GM23338 (cell line): Measurements from ENCODE around the gene ALOX15B. TPM values are rescaled to one million over a fixed set of nuclear protein-coding genes. Genes with fewer than 3 reads are reported as not detected.

Experiments used
- ATAC-seq: fragments of 200-7000 bp; cut with Tn5 transposase; 3 replicates; pipeline ENCODE4 v1.9.1; 2020
- DNase-seq: peaks from one replicate; pipeline ENCODE4 v3.0.0-alpha.2; 2015; ENCODE audit warnings: low spot score
- H2AFZ ChIP-seq: fragments of 200-600 bp; sonication (generic); 2 replicates; pipeline ENCODE4 v1.8.0; 2016; ENCODE audit warnings: antibody characterized with exemption, mild to moderate bottlenecking, moderate library complexity
- H3F3A ChIP-seq: fragments of 200-600 bp; sonication (generic); replicated peaks from 2 replicates; pipeline ENCODE4 v1.8.0; 2017; ENCODE audit warnings: antibody characterized with exemption, mixed run types, low read depth
- H3K27ac ChIP-seq: fragments of 200-600 bp; sonication (generic); 2 replicates; pipeline ENCODE4 v1.6.1; 2016; ENCODE audit warnings: low read depth
- H3K27me3 ChIP-seq: fragments of 200-600 bp; sonication (generic); 2 replicates; pipeline ENCODE4 v1.8.0; 2016; ENCODE audit warnings: mild to moderate bottlenecking, mixed run types, moderate library complexity; ENCODE audit not compliant: insufficient read depth
- H3K36me3 ChIP-seq: fragments of 200-600 bp; sonication (generic); 2 replicates; pipeline ENCODE4 v1.8.0; 2016; ENCODE audit warnings: mild to moderate bottlenecking; ENCODE audit not compliant: insufficient read depth
- H3K4me1 ChIP-seq: fragments of 200-600 bp; sonication (generic); 2 replicates; pipeline ENCODE4 v1.8.0; 2016; ENCODE audit warnings: mild to moderate bottlenecking, moderate library complexity; ENCODE audit not compliant: insufficient read depth
- H3K4me2 ChIP-seq: fragments of 200-600 bp; sonication (generic); 2 replicates; pipeline ENCODE4 v1.7.1; 2017; ENCODE audit warnings: mixed run types
- H3K4me3 ChIP-seq: fragments of 200-600 bp; sonication (generic); 2 replicates; pipeline ENCODE4 v1.6.1; 2016; ENCODE audit warnings: mixed run types
- H3K79me2 ChIP-seq: fragments of 200-600 bp; sonication (generic); replicated peaks from 2 replicates; pipeline ENCODE4 v1.8.0; 2017; ENCODE audit warnings: mild to moderate bottlenecking; ENCODE audit not compliant: insufficient read depth
- H3K9me2 ChIP-seq: fragments of 200-600 bp; sonication (generic); 2 replicates; pipeline ENCODE4 v1.8.0; 2017; ENCODE audit not compliant: insufficient read depth
- H4K20me1 ChIP-seq: fragments of 200-600 bp; sonication (generic); replicated peaks from 2 replicates; pipeline ENCODE4 v1.8.0; 2017; ENCODE audit warnings: mild to moderate bottlenecking; ENCODE audit not compliant: insufficient read depth
- H3K27ac Mint-ChIP-seq: 2 replicates; pipeline ENCODE4 v1.8.0; 2020; ENCODE audit warnings: inconsistent platforms, mild to moderate bottlenecking, moderate library complexity, mixed read lengths
- H3K27me3 Mint-ChIP-seq: 3 replicates; pipeline ENCODE4 v1.8.0; 2022; ENCODE audit warnings: low read depth, mild to moderate bottlenecking, moderate library complexity, mixed read lengths, inconsistent platforms; ENCODE audit not compliant: insufficient read depth, poor library complexity
- H3K36me3 Mint-ChIP-seq: 3 replicates; pipeline ENCODE4 v1.8.0; 2021; ENCODE audit warnings: low read depth, mild to moderate bottlenecking, inconsistent platforms, moderate library complexity, mixed read lengths
- H3K4me1 Mint-ChIP-seq: 3 replicates; pipeline ENCODE4 v1.8.0; 2020; ENCODE audit warnings: mild to moderate bottlenecking, inconsistent platforms, mixed read lengths
- H3K4me3 Mint-ChIP-seq: 3 replicates; pipeline ENCODE4 v1.8.0; 2021; ENCODE audit warnings: moderate library complexity, mild to moderate bottlenecking, inconsistent platforms, mixed read lengths
- H3K9me3 Mint-ChIP-seq: 3 replicates; pipeline ENCODE4 v1.8.0; 2020; ENCODE audit warnings: moderate library complexity, mild to moderate bottlenecking, inconsistent platforms, mixed read lengths
- CREB1 ChIP-seq: fragments of 250-450 bp; sonication (Bioruptor Pico); IDR thresholded peaks from 2 replicates; pipeline ENCODE4 v1.5.0; 2020; ENCODE audit warnings: low read depth, mild to moderate bottlenecking, moderate library complexity
- CTCF ChIP-seq, 2 experiments: fragments of 200-600 bp in 1 of 2; sonication (generic) in 1 of 2; conservative IDR thresholded peaks; 2 replicates each; pipeline versions ENCODE4 v1.5.1 to v1.6.1; 2016 to 2017; ENCODE audit warnings: antibody characterized with exemption in 2 of 2, low read depth in 2 of 2, mild to moderate bottlenecking in 2 of 2, moderate library complexity in 1 of 2
- ETS1 ChIP-seq: IDR thresholded peaks from 2 replicates; pipeline ENCODE4 v1.6.1; 2016; ENCODE audit warnings: antibody characterized with exemption
- EZH2 ChIP-seq: fragments of 200-600 bp; sonication (generic); IDR thresholded peaks from one replicate; pipeline ENCODE4 v1.8.0; 2017; ENCODE audit warnings: antibody characterized with exemption, mild to moderate bottlenecking, low read depth; ENCODE audit not compliant: unreplicated experiment
- EZH2phosphoT487 ChIP-seq: fragments of 200-600 bp; sonication (generic); IDR thresholded peaks from one replicate; pipeline ENCODE4 v1.8.1; 2018; ENCODE audit warnings: antibody characterized with exemption; ENCODE audit not compliant: unreplicated experiment
- JUNB ChIP-seq: IDR thresholded peaks from one replicate; pipeline ENCODE4 v1.6.1; 2016; ENCODE audit warnings: antibody characterized with exemption; ENCODE audit not compliant: unreplicated experiment
- NANOG ChIP-seq: IDR thresholded peaks from 2 replicates; pipeline ENCODE4 v1.6.1; 2016; ENCODE audit warnings: antibody characterized with exemption, borderline replicate concordance
- POLR2AphosphoS5 ChIP-seq: IDR thresholded peaks from 2 replicates; pipeline ENCODE4 v1.6.1; 2016; ENCODE audit warnings: antibody characterized with exemption, low read depth
- REST ChIP-seq: IDR thresholded peaks from one replicate; pipeline ENCODE4 v1.6.1; 2018; ENCODE audit warnings: antibody characterized with exemption; ENCODE audit not compliant: unreplicated experiment
- STAT1 ChIP-seq: IDR thresholded peaks from one replicate; pipeline ENCODE4 v1.6.1; 2016; ENCODE audit warnings: antibody characterized with exemption; ENCODE audit not compliant: unreplicated experiment
- ZNF114 ChIP-seq: fragments of 250-450 bp; sonication (Bioruptor Pico); IDR thresholded peaks from 2 replicates; pipeline ENCODE4 v1.5.0; 2020; ENCODE audit warnings: mild to moderate bottlenecking, moderate library complexity
- ZNF331 ChIP-seq: fragments of 250-450 bp; sonication (Bioruptor Pico); IDR thresholded peaks from 2 replicates; pipeline ENCODE4 v1.5.0; 2020; ENCODE audit warnings: low read depth, mild to moderate bottlenecking, moderate library complexity
- ZNF462 ChIP-seq: fragments of 250-450 bp; sonication (Bioruptor Pico); IDR thresholded peaks from 2 replicates; pipeline ENCODE4 v1.5.0; 2020; ENCODE audit warnings: mild to moderate bottlenecking, moderate library complexity
- polyA plus RNA-seq: library from polyadenylated mRNA; unstranded; fragments of >200 nt; fragmentation: Nextera tagmentation; extraction: Ambion mirVana; gene quantifications from 2 replicates; pipeline ENCODE4 v1.2.1, GENCODE V29; 2016
- total RNA-seq: library from RNA; depleted of rRNA; stranded (reverse); fragments of >200 nt; shearing (Covaris generic); gene quantifications from 2 replicates; pipeline ENCODE4 v1.2.3, GENCODE V29; 2014

Gene ALOX15B
- total and polyA plus RNA-seq, 2 experiments from 2014 or later: 0.42 to 0.45 TPM

- Histone ChIP-seq H3K4me1 (no peaks in the 10 kb centered on the region), H3F3A (no peaks in the 10 kb centered on the region), H3K79me2 (no peaks in the 10 kb centered on the region), H3K4me3 (no peak overlapping the region), H3K9me2 (no peaks in the 10 kb centered on the region; the same call in 1 of the 2 replicates), H3K4me2 (no peak overlapping the region), H4K20me1 (no peaks in the 10 kb centered on the region), H3K36me3 (no peaks in the 10 kb centered on the region), H3K27ac (no peak overlapping the region), H2AFZ (no peak overlapping the region), H3K27me3 (peaks cover under 1% of the 10 kb centered on the region; the same call in 1 of the 2 replicates)
- no peak overlapping the region for H3K27ac Mint-ChIP-seq
- ATAC-seq (no peak), DNase-seq (no peak)
- H3K27me3 Mint-ChIP-seq: peaks cover 10% of the 10 kb centered on the region
- H3K36me3 Mint-ChIP-seq: no peaks in the 10 kb centered on the region
- no peak overlapping the region for H3K4me3 Mint-ChIP-seq
- TF ChIP-seq ETS1 (no peak), ZNF462 (CRISPR knock-in tag) (no peak), REST (no peak), EZH2phosphoT487 (no peak), CREB1 (CRISPR knock-in tag) (no peak), NANOG (no peak), JUNB (no peak), ZNF331 (CRISPR knock-in tag) (no peak), EZH2 (no peak), ZNF114 (no peak), CTCF (conservative IDR thresholded peaks at IDR 0.05; ENCODE audit: low read depth in 2 of 2) (no peak), STAT1 (no peak), POLR2AphosphoS5 (no peak)
- H3K4me1 Mint-ChIP-seq: peaks cover 3% of the 10 kb centered on the region
- H3K9me3 Mint-ChIP-seq: no peaks in the 10 kb centered on the region
These were observed 6.4 kb upstream of the ALOX15B start for GRCh38 chr17:8032442-8032841.
